HepG2 (cell line): ENCODE data around the gene PFAS. TPM values are rescaled to one million over a fixed set of nuclear protein-coding genes. Genes with fewer than 3 reads are reported as not detected.

ENCODE experiments used
- ESRRA ChIP-seq: sonication (generic); formaldehyde crosslinking; IDR thresholded peaks from 2 replicates; pipeline ENCODE4 v1.5.1; 2020; ENCODE audit warnings: mild to moderate bottlenecking, low read depth, missing genetic modification reagents
- ETV5 ChIP-seq: IDR thresholded peaks from 2 replicates; pipeline ENCODE4 v1.6.1; 2018; ENCODE audit warnings: missing biosample characterization, missing genetic modification reagents, inconsistent platforms, borderline replicate concordance
- HNF4A ChIP-seq: sonication (generic); formaldehyde crosslinking; IDR thresholded peaks from 2 replicates; pipeline ENCODE4 v1.4.0; 2020; ENCODE audit warnings: missing genetic modification reagents
- HNF4G ChIP-seq, 2 experiments: sonication (generic) in 1 of 2; formaldehyde crosslinking in 1 of 2; IDR thresholded peaks; 2 replicates each; pipeline versions ENCODE4 v1.4.0 to v1.6.1; 2011 to 2020; ENCODE audit warnings: borderline replicate concordance in 2 of 2, low read depth in 2 of 2, mild to moderate bottlenecking in 2 of 2, low read length in 1 of 2, missing genetic modification reagents in 1 of 2, moderate library complexity in 1 of 2
- HOXA3 ChIP-seq: sonication (generic); formaldehyde crosslinking; IDR thresholded peaks from 2 replicates; pipeline ENCODE4 v1.5.0; 2020; ENCODE audit warnings: missing genetic modification reagents
- IRF2 ChIP-seq: IDR thresholded peaks from 2 replicates; pipeline ENCODE4 v1.6.1; 2018; ENCODE audit warnings: missing genetic modification reagents, missing compliant biosample characterization
- KMT2B ChIP-seq: IDR thresholded peaks from 2 replicates; pipeline ENCODE4 v1.6.1; 2016; ENCODE audit warnings: missing genetic modification reagents, missing compliant biosample characterization
- NR2C2 ChIP-seq: sonication (generic); formaldehyde crosslinking; IDR thresholded peaks from 2 replicates; pipeline ENCODE4 v1.4.0; 2020; ENCODE audit warnings: missing genetic modification reagents, mild to moderate bottlenecking, moderate library complexity, borderline replicate concordance
- PRDM15 ChIP-seq: sonication (generic); formaldehyde crosslinking; IDR thresholded peaks from 2 replicates; pipeline ENCODE4 v1.4.0; 2020; ENCODE audit warnings: missing genetic modification reagents
- SOX6 ChIP-seq, 2 experiments: fragments of 450-650 bp in 1 of 2; sonication (generic) in 1 of 2; formaldehyde crosslinking in 1 of 2; IDR thresholded peaks; 2 replicates each; pipeline versions ENCODE4 v1.4.0 to v1.6.1; 2017 to 2020; ENCODE audit warnings: antibody characterized with exemption in 1 of 2, mild to moderate bottlenecking in 1 of 2, missing genetic modification reagents in 1 of 2
- TFAP4 ChIP-seq: sonication (generic); IDR thresholded peaks from 2 replicates; pipeline ENCODE4 v1.6.1; 2016; ENCODE audit warnings: low read depth, borderline replicate concordance
- ZGPAT ChIP-seq: IDR thresholded peaks from 2 replicates; pipeline ENCODE4 v1.6.1; 2016; ENCODE audit warnings: mild to moderate bottlenecking
- ZMYM3 ChIP-seq: sonication (generic); formaldehyde crosslinking; IDR thresholded peaks from 2 replicates; pipeline ENCODE4 v1.5.1; 2020; ENCODE audit warnings: mild to moderate bottlenecking, missing genetic modification reagents
- ZNF513 ChIP-seq: sonication (generic); formaldehyde crosslinking; conservative IDR thresholded peaks from 2 replicates; pipeline ENCODE4 v1.5.0; 2020; ENCODE audit warnings: missing genetic modification reagents
- ZNF691 ChIP-seq: sonication (generic); formaldehyde crosslinking; IDR thresholded peaks from 2 replicates; pipeline ENCODE4 v1.4.0; 2020; ENCODE audit warnings: missing genetic modification reagents, low read depth, mild to moderate bottlenecking, borderline replicate concordance
- ZNF770 ChIP-seq: sonication (generic); formaldehyde crosslinking; IDR thresholded peaks from 2 replicates; pipeline ENCODE4 v1.5.0; 2020; ENCODE audit warnings: mild to moderate bottlenecking, missing genetic modification reagents
- polyA plus RNA-seq, 8 experiments: library from polyadenylated mRNA; depleted of rRNA in 3 of 8; stranded (reverse) in 7 of 8; unstranded in 1 of 8; fragments of >200 nt; fragmentation: Illumina TruSeq in 4 of 8; extraction: Trizol in 4 of 8; gene quantifications; 2 replicates each; pipeline versions ENCODE4 v1.2.1 to v1.2.3, GENCODE V29; 2011 to 2016; ENCODE audit warnings: low read depth in 4 of 8, missing spikeins in 1 of 8, mixed read lengths in 1 of 8; ENCODE audit not compliant: insufficient read depth in 1 of 8
- total RNA-seq, 5 experiments: library from RNA; depleted of rRNA; stranded (reverse); fragments of >200 nt; fragmentation: Illumina TruSeq; extraction: Trizol; gene quantifications; 2 replicates each; pipeline ENCODE4 v1.2.3, GENCODE V29; 2016; ENCODE audit warnings: low read depth in 1 of 5

PFAS gene
- total and polyA plus RNA-seq, 2 of the 13 experiments (the other 11 are each of a cell fraction or from before 2014, with no cell fraction given), result 49.4 to 58.2 TPM

- no peak for TF ChIP-seq ZNF770
- 0 out of 2 replicates have a peak, but pooled peaks have one; percentile 26 for TF ChIP-seq ESRRA
- 0 out of 2 replicates have a peak, but pooled peaks have one; percentile 19 for TF ChIP-seq ZGPAT (CRISPR knock-in tag)
- TF ChIP-seq HNF4A (CRISPR knock-in tag), result peak; percentile 40; the same call in 1 of the 2 replicates
- 0 out of 2 replicates have a peak, but pooled peaks have one; percentile 22 for TF ChIP-seq ETV5 (CRISPR knock-in tag)
- no peak for TF ChIP-seq SOX6 (IDR thresholded peaks at IDR 0.05)
- peak; percentile 26; the same call in 1 of the 2 replicates for TF ChIP-seq SOX6 (CRISPR knock-in tag; IDR thresholded peaks at IDR 0.05)
- 0 out of 2 replicates have a peak, but pooled peaks have one; percentile 19 for TF ChIP-seq IRF2 (CRISPR knock-in tag)
- TF ChIP-seq ZMYM3 (CRISPR knock-in tag), result peak; percentile 63; the same call in 1 of the 2 replicates
- peak; percentile 50; the same call in 1 of the 2 replicates for TF ChIP-seq TFAP4
- peak; percentile 84 for TF ChIP-seq NR2C2 (CRISPR knock-in tag)
- TF ChIP-seq KMT2B, result no peak
- no peak for TF ChIP-seq ZNF691
- TF ChIP-seq PRDM15 (CRISPR knock-in tag), result peak; percentile 63; the same call in 1 of the 2 replicates
- no peak for TF ChIP-seq HOXA3 (CRISPR knock-in tag)
- no peak for TF ChIP-seq HNF4G (IDR thresholded peaks at IDR 0.05; ENCODE audit: borderline replicate concordance, low read depth, low read length)
- TF ChIP-seq HNF4G (CRISPR knock-in tag; IDR thresholded peaks at IDR 0.05; ENCODE audit: borderline replicate concordance, low read depth), result no peak
- TF ChIP-seq ZNF513 (CRISPR knock-in tag), result no peak
Observed at GRCh38 chr17:8292639-8293395, 43.7 kb downstream of the PFAS start (continued).
